Ishikawa (cell line): ENCODE data around the gene LRATD1.
A peak's percentile ranks its signal among the peaks of the same experiment; 100 is the strongest.

Experiments used
- CEBPB ChIP-seq: IDR thresholded peaks from 2 replicates; pipeline ENCODE4 v1.6.1; 2012
- EP300 ChIP-seq: IDR thresholded peaks from 2 replicates; pipeline ENCODE4 v1.6.1; 2012; ENCODE audit warnings: borderline replicate concordance
- FOXM1 ChIP-seq: IDR thresholded peaks from 2 replicates; pipeline ENCODE4 v1.6.1; 2012; ENCODE audit warnings: low read depth, borderline replicate concordance
- MAX ChIP-seq: IDR thresholded peaks from 2 replicates; pipeline ENCODE4 v1.6.1; 2012
- RAD21 ChIP-seq: IDR thresholded peaks from 2 replicates; pipeline ENCODE4 v1.6.1; 2012; ENCODE audit warnings: low read depth
- REST ChIP-seq: IDR thresholded peaks from 2 replicates; pipeline ENCODE4 v1.6.1; 2012; ENCODE audit warnings: low read depth, mild to moderate bottlenecking
- YY1 ChIP-seq: IDR thresholded peaks from 2 replicates; pipeline ENCODE4 v1.6.1; 2012; ENCODE audit warnings: low read depth
- TF ChIP-seq, protein P1 (sequence below): IDR thresholded peaks from 2 replicates; pipeline ENCODE4 v1.6.1; 2012

- no peak for TF ChIP-seq REST
- TF ChIP-seq EP300: no peak
- TF ChIP-seq CEBPB: no peak
- no peak for TF ChIP-seq YY1
- TF ChIP-seq RAD21: no peak
- TF ChIP-seq, protein P1, sequence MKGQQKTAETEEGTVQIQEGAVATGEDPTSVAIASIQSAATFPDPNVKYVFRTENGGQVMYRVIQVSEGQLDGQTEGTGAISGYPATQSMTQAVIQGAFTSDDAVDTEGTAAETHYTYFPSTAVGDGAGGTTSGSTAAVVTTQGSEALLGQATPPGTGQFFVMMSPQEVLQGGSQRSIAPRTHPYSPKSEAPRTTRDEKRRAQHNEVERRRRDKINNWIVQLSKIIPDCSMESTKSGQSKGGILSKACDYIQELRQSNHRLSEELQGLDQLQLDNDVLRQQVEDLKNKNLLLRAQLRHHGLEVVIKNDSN: no peak
- TF ChIP-seq FOXM1: no peak
- peak; percentile 58; the same call in 1 of the 2 replicates for TF ChIP-seq MAX
These were observed at the start of gene LRATD1 for GRCh38 chr2:14632133-14632936.
